ENCODE results near the gene MAPK10. TPM values are rescaled to one million over a fixed set of nuclear protein-coding genes. Genes with fewer than 3 reads are reported as not detected.
A peak's percentile ranks its signal among the peaks of the same experiment; 100 is the strongest.

MAPK10 gene
- total and polyA plus RNA-seq, 2 experiments from 2014 or later = 3.6 to 8.1 TPM

DNA sequence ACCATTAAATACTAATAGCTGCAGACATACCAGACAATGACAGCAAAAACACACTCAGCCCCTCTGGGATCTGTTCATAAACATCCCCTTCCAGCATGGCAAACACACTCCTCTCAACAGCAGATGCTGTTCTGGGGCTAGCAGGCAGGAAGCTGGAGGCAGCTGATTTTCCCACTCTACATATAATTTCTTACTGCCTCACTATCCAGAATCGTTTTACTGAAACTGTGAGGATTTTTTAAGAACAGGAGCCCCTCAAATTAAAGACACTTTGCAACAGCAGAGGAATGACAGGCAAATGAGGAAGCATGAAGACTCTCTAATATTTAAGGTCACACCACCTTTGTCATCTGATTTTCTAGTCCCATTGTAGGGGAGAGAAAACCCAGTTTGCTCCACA, 2.2 kb downstream of the MAPK10 start:
- H3K27ac ChIP-seq (ENCODE audit: low read depth) = no peak overlapping the region
- H3K27me3 Mint-ChIP-seq (ENCODE audit: insufficient read depth, low read depth, poor library complexity) = no peaks in the 10 kb centered on the region
- H3K4me2 ChIP-seq = no peak overlapping the region
- peaks cover 48% of the 10 kb centered on the region for H3K4me1 Mint-ChIP-seq
- ATAC-seq (no peak), DNase-seq (ENCODE audit: low spot score) (no peak)
- no peaks in the 10 kb centered on the region for H3F3A ChIP-seq (replicated peaks; ENCODE audit: low read depth)
- H3K4me1 ChIP-seq (ENCODE audit: insufficient read depth) = peaks cover 35% of the 10 kb centered on the region
- H3K79me2 ChIP-seq (replicated peaks; ENCODE audit: insufficient read depth) = no peaks in the 10 kb centered on the region
- no peaks in the 10 kb centered on the region for H3K36me3 Mint-ChIP-seq (ENCODE audit: low read depth)
- no peak overlapping the region for H3K4me3 ChIP-seq
- H3K36me3 ChIP-seq (ENCODE audit: insufficient read depth) = no peaks in the 10 kb centered on the region
- H3K9me3 Mint-ChIP-seq = no peaks in the 10 kb centered on the region
- H3K27me3 ChIP-seq (ENCODE audit: insufficient read depth) = no peaks in the 10 kb centered on the region
- no peak overlapping the region for H3K4me3 Mint-ChIP-seq
- no peaks in the 10 kb centered on the region for H3K9me2 ChIP-seq (ENCODE audit: insufficient read depth)
- no peaks in the 10 kb centered on the region for H4K20me1 ChIP-seq (replicated peaks; ENCODE audit: insufficient read depth)
- H3K27ac Mint-ChIP-seq = 0 out of 2 replicates have a peak overlapping the region, but pooled peaks have one; percentile 21
- TF ChIP-seq, protein P1, sequence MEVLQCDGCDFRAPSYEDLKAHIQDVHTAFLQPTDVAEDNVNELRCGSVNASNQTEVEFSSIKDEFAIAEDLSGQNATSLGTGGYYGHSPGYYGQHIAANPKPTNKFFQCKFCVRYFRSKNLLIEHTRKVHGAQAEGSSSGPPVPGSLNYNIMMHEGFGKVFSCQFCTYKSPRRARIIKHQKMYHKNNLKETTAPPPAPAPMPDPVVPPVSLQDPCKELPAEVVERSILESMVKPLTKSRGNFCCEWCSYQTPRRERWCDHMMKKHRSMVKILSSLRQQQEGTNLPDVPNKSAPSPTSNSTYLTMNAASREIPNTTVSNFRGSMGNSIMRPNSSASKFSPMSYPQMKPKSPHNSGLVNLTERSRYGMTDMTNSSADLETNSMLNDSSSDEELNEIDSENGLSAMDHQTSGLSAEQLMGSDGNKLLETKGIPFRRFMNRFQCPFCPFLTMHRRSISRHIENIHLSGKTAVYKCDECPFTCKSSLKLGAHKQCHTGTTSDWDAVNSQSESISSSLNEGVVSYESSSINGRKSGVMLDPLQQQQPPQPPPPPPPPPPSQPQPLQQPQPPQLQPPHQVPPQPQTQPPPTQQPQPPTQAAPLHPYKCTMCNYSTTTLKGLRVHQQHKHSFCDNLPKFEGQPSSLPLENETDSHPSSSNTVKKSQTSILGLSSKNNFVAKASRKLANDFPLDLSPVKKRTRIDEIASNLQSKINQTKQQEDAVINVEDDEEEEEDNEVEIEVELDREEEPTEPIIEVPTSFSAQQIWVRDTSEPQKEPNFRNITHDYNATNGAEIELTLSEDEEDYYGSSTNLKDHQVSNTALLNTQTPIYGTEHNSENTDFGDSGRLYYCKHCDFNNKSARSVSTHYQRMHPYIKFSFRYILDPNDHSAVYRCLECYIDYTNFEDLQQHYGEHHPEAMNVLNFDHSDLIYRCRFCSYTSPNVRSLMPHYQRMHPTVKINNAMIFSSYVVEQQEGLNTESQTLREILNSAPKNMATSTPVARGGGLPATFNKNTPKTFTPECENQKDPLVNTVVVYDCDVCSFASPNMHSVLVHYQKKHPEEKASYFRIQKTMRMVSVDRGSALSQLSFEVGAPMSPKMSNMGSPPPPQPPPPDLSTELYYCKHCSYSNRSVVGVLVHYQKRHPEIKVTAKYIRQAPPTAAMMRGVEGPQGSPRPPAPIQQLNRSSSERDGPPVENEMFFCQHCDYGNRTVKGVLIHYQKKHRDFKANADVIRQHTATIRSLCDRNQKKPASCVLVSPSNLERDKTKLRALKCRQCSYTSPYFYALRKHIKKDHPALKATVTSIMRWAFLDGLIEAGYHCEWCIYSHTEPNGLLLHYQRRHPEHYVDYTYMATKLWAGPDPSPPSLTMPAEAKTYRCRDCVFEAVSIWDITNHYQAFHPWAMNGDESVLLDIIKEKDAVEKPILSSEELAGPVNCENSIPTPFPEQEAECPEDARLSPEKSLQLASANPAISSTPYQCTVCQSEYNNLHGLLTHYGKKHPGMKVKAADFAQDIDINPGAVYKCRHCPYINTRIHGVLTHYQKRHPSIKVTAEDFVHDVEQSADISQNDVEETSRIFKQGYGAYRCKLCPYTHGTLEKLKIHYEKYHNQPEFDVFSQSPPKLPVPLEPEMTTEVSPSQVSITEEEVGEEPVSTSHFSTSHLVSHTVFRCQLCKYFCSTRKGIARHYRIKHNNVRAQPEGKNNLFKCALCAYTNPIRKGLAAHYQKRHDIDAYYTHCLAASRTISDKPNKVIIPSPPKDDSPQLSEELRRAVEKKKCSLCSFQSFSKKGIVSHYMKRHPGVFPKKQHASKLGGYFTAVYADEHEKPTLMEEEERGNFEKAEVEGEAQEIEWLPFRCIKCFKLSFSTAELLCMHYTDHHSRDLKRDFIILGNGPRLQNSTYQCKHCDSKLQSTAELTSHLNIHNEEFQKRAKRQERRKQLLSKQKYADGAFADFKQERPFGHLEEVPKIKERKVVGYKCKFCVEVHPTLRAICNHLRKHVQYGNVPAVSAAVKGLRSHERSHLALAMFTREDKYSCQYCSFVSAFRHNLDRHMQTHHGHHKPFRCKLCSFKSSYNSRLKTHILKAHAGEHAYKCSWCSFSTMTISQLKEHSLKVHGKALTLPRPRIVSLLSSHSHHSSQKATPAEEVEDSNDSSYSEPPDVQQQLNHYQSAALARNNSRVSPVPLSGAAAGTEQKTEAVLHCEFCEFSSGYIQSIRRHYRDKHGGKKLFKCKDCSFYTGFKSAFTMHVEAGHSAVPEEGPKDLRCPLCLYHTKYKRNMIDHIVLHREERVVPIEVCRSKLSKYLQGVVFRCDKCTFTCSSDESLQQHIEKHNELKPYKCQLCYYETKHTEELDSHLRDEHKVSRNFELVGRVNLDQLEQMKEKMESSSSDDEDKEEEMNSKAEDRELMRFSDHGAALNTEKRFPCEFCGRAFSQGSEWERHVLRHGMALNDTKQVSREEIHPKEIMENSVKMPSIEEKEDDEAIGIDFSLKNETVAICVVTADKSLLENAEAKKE (CRISPR knock-in tag; IDR thresholded peaks at IDR 0.05) = no peak
- TF ChIP-seq, protein P2, sequence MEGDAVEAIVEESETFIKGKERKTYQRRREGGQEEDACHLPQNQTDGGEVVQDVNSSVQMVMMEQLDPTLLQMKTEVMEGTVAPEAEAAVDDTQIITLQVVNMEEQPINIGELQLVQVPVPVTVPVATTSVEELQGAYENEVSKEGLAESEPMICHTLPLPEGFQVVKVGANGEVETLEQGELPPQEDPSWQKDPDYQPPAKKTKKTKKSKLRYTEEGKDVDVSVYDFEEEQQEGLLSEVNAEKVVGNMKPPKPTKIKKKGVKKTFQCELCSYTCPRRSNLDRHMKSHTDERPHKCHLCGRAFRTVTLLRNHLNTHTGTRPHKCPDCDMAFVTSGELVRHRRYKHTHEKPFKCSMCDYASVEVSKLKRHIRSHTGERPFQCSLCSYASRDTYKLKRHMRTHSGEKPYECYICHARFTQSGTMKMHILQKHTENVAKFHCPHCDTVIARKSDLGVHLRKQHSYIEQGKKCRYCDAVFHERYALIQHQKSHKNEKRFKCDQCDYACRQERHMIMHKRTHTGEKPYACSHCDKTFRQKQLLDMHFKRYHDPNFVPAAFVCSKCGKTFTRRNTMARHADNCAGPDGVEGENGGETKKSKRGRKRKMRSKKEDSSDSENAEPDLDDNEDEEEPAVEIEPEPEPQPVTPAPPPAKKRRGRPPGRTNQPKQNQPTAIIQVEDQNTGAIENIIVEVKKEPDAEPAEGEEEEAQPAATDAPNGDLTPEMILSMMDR (conservative IDR thresholded peaks at IDR 0.05; ENCODE audit: low read depth in 2 of 2) = no peak
- TF ChIP-seq ZNF331 (CRISPR knock-in tag; IDR thresholded peaks at IDR 0.05; ENCODE audit: low read depth) (no peak), JUNB (IDR thresholded peaks at IDR 0.05; ENCODE audit: unreplicated experiment) (no peak), ZNF114 (CRISPR knock-in tag; IDR thresholded peaks at IDR 0.05) (no peak), STAT1 (IDR thresholded peaks at IDR 0.05; ENCODE audit: unreplicated experiment) (no peak), EZH2phosphoT487 (IDR thresholded peaks at IDR 0.05; ENCODE audit: unreplicated experiment) (no peak), POLR2AphosphoS5 (IDR thresholded peaks at IDR 0.05; ENCODE audit: low read depth) (no peak), CREB1 (CRISPR knock-in tag; IDR thresholded peaks at IDR 0.05; ENCODE audit: low read depth) (no peak), EZH2 (IDR thresholded peaks at IDR 0.05; ENCODE audit: low read depth, unreplicated experiment) (no peak), NANOG (IDR thresholded peaks at IDR 0.05; ENCODE audit: borderline replicate concordance) (no peak)
- TF ChIP-seq, protein P3, sequence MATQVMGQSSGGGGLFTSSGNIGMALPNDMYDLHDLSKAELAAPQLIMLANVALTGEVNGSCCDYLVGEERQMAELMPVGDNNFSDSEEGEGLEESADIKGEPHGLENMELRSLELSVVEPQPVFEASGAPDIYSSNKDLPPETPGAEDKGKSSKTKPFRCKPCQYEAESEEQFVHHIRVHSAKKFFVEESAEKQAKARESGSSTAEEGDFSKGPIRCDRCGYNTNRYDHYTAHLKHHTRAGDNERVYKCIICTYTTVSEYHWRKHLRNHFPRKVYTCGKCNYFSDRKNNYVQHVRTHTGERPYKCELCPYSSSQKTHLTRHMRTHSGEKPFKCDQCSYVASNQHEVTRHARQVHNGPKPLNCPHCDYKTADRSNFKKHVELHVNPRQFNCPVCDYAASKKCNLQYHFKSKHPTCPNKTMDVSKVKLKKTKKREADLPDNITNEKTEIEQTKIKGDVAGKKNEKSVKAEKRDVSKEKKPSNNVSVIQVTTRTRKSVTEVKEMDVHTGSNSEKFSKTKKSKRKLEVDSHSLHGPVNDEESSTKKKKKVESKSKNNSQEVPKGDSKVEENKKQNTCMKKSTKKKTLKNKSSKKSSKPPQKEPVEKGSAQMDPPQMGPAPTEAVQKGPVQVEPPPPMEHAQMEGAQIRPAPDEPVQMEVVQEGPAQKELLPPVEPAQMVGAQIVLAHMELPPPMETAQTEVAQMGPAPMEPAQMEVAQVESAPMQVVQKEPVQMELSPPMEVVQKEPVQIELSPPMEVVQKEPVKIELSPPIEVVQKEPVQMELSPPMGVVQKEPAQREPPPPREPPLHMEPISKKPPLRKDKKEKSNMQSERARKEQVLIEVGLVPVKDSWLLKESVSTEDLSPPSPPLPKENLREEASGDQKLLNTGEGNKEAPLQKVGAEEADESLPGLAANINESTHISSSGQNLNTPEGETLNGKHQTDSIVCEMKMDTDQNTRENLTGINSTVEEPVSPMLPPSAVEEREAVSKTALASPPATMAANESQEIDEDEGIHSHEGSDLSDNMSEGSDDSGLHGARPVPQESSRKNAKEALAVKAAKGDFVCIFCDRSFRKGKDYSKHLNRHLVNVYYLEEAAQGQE (IDR thresholded peaks at IDR 0.05; ENCODE audit: unreplicated experiment) = no peak
- TF ChIP-seq, protein P4, sequence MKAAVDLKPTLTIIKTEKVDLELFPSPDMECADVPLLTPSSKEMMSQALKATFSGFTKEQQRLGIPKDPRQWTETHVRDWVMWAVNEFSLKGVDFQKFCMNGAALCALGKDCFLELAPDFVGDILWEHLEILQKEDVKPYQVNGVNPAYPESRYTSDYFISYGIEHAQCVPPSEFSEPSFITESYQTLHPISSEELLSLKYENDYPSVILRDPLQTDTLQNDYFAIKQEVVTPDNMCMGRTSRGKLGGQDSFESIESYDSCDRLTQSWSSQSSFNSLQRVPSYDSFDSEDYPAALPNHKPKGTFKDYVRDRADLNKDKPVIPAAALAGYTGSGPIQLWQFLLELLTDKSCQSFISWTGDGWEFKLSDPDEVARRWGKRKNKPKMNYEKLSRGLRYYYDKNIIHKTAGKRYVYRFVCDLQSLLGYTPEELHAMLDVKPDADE (IDR thresholded peaks at IDR 0.05) = no peak
- no peak overlapping the region for H2AFZ ChIP-seq

Measured in GM23338 (cell line).